GM23338 (cell line): Measurements from ENCODE around the gene EYS. TPM values are rescaled to one million over a fixed set of nuclear protein-coding genes. Genes with fewer than 3 reads are reported as not detected.

ENCODE experiments used
- ATAC-seq: fragments of 200-7000 bp; cut with Tn5 transposase; 3 replicates; pipeline ENCODE4 v1.9.1; 2020
- DNase-seq: peaks from one replicate; pipeline ENCODE4 v3.0.0-alpha.2; 2015; ENCODE audit warnings: low spot score
- H2AFZ ChIP-seq: fragments of 200-600 bp; sonication (generic); 2 replicates; pipeline ENCODE4 v1.8.0; 2016; ENCODE audit warnings: antibody characterized with exemption, mild to moderate bottlenecking, moderate library complexity
- H3F3A ChIP-seq: fragments of 200-600 bp; sonication (generic); replicated peaks from 2 replicates; pipeline ENCODE4 v1.8.0; 2017; ENCODE audit warnings: antibody characterized with exemption, mixed run types, low read depth
- H3K27ac ChIP-seq: fragments of 200-600 bp; sonication (generic); 2 replicates; pipeline ENCODE4 v1.6.1; 2016; ENCODE audit warnings: low read depth
- H3K27me3 ChIP-seq: fragments of 200-600 bp; sonication (generic); 2 replicates; pipeline ENCODE4 v1.8.0; 2016; ENCODE audit warnings: mild to moderate bottlenecking, mixed run types, moderate library complexity; ENCODE audit not compliant: insufficient read depth
- H3K36me3 ChIP-seq: fragments of 200-600 bp; sonication (generic); 2 replicates; pipeline ENCODE4 v1.8.0; 2016; ENCODE audit warnings: mild to moderate bottlenecking; ENCODE audit not compliant: insufficient read depth
- H3K4me1 ChIP-seq: fragments of 200-600 bp; sonication (generic); 2 replicates; pipeline ENCODE4 v1.8.0; 2016; ENCODE audit warnings: mild to moderate bottlenecking, moderate library complexity; ENCODE audit not compliant: insufficient read depth
- H3K4me2 ChIP-seq: fragments of 200-600 bp; sonication (generic); 2 replicates; pipeline ENCODE4 v1.7.1; 2017; ENCODE audit warnings: mixed run types
- H3K4me3 ChIP-seq: fragments of 200-600 bp; sonication (generic); 2 replicates; pipeline ENCODE4 v1.6.1; 2016; ENCODE audit warnings: mixed run types
- H3K79me2 ChIP-seq: fragments of 200-600 bp; sonication (generic); replicated peaks from 2 replicates; pipeline ENCODE4 v1.8.0; 2017; ENCODE audit warnings: mild to moderate bottlenecking; ENCODE audit not compliant: insufficient read depth
- H3K9me2 ChIP-seq: fragments of 200-600 bp; sonication (generic); 2 replicates; pipeline ENCODE4 v1.8.0; 2017; ENCODE audit not compliant: insufficient read depth
- H4K20me1 ChIP-seq: fragments of 200-600 bp; sonication (generic); replicated peaks from 2 replicates; pipeline ENCODE4 v1.8.0; 2017; ENCODE audit warnings: mild to moderate bottlenecking; ENCODE audit not compliant: insufficient read depth
- H3K27ac Mint-ChIP-seq: 2 replicates; pipeline ENCODE4 v1.8.0; 2020; ENCODE audit warnings: inconsistent platforms, mild to moderate bottlenecking, moderate library complexity, mixed read lengths
- H3K27me3 Mint-ChIP-seq: 3 replicates; pipeline ENCODE4 v1.8.0; 2022; ENCODE audit warnings: low read depth, mild to moderate bottlenecking, moderate library complexity, mixed read lengths, inconsistent platforms; ENCODE audit not compliant: insufficient read depth, poor library complexity
- H3K36me3 Mint-ChIP-seq: 3 replicates; pipeline ENCODE4 v1.8.0; 2021; ENCODE audit warnings: low read depth, mild to moderate bottlenecking, inconsistent platforms, moderate library complexity, mixed read lengths
- H3K4me1 Mint-ChIP-seq: 3 replicates; pipeline ENCODE4 v1.8.0; 2020; ENCODE audit warnings: mild to moderate bottlenecking, inconsistent platforms, mixed read lengths
- H3K4me3 Mint-ChIP-seq: 3 replicates; pipeline ENCODE4 v1.8.0; 2021; ENCODE audit warnings: moderate library complexity, mild to moderate bottlenecking, inconsistent platforms, mixed read lengths
- H3K9me3 Mint-ChIP-seq: 3 replicates; pipeline ENCODE4 v1.8.0; 2020; ENCODE audit warnings: moderate library complexity, mild to moderate bottlenecking, inconsistent platforms, mixed read lengths
- CREB1 ChIP-seq: fragments of 250-450 bp; sonication (Bioruptor Pico); IDR thresholded peaks from 2 replicates; pipeline ENCODE4 v1.5.0; 2020; ENCODE audit warnings: low read depth, mild to moderate bottlenecking, moderate library complexity
- CTCF ChIP-seq, 2 experiments: fragments of 200-600 bp in 1 of 2; sonication (generic) in 1 of 2; conservative IDR thresholded peaks; 2 replicates each; pipeline versions ENCODE4 v1.5.1 to v1.6.1; 2016 to 2017; ENCODE audit warnings: antibody characterized with exemption in 2 of 2, low read depth in 2 of 2, mild to moderate bottlenecking in 2 of 2, moderate library complexity in 1 of 2
- EZH2phosphoT487 ChIP-seq: fragments of 200-600 bp; sonication (generic); IDR thresholded peaks from one replicate; pipeline ENCODE4 v1.8.1; 2018; ENCODE audit warnings: antibody characterized with exemption; ENCODE audit not compliant: unreplicated experiment
- JUNB ChIP-seq: IDR thresholded peaks from one replicate; pipeline ENCODE4 v1.6.1; 2016; ENCODE audit warnings: antibody characterized with exemption; ENCODE audit not compliant: unreplicated experiment
- NANOG ChIP-seq: IDR thresholded peaks from 2 replicates; pipeline ENCODE4 v1.6.1; 2016; ENCODE audit warnings: antibody characterized with exemption, borderline replicate concordance
- REST ChIP-seq: IDR thresholded peaks from one replicate; pipeline ENCODE4 v1.6.1; 2018; ENCODE audit warnings: antibody characterized with exemption; ENCODE audit not compliant: unreplicated experiment
- STAT1 ChIP-seq: IDR thresholded peaks from one replicate; pipeline ENCODE4 v1.6.1; 2016; ENCODE audit warnings: antibody characterized with exemption; ENCODE audit not compliant: unreplicated experiment
- ZNF114 ChIP-seq: fragments of 250-450 bp; sonication (Bioruptor Pico); IDR thresholded peaks from 2 replicates; pipeline ENCODE4 v1.5.0; 2020; ENCODE audit warnings: mild to moderate bottlenecking, moderate library complexity
- polyA plus RNA-seq: library from polyadenylated mRNA; unstranded; fragments of >200 nt; fragmentation: Nextera tagmentation; extraction: Ambion mirVana; gene quantifications from 2 replicates; pipeline ENCODE4 v1.2.1, GENCODE V29; 2016
- total RNA-seq: library from RNA; depleted of rRNA; stranded (reverse); fragments of >200 nt; shearing (Covaris generic); gene quantifications from 2 replicates; pipeline ENCODE4 v1.2.3, GENCODE V29; 2014

EYS gene
- total and polyA plus RNA-seq, 2 experiments from 2014 or later = 0.38 to 0.52 TPM

- H3K4me3 ChIP-seq = no peak overlapping the region
- no peak overlapping the region for H3K27ac Mint-ChIP-seq
- ATAC-seq = no peak
- H3K36me3 ChIP-seq = no peaks in the 10 kb centered on the region
- no peak for TF ChIP-seq STAT1
- no peak for TF ChIP-seq CTCF (conservative IDR thresholded peaks at IDR 0.05; ENCODE audit: low read depth in 2 of 2)
- no peak for TF ChIP-seq EZH2phosphoT487
- no peak for TF ChIP-seq NANOG
- no peak overlapping the region for H3K27ac ChIP-seq
- no peaks in the 10 kb centered on the region for H4K20me1 ChIP-seq
- no peak overlapping the region for H3K4me3 Mint-ChIP-seq
- peaks cover 6% of the 10 kb centered on the region for H3K4me1 Mint-ChIP-seq
- peaks cover 2% of the 10 kb centered on the region for H3K27me3 Mint-ChIP-seq
- H3F3A ChIP-seq = no peaks in the 10 kb centered on the region
- peaks cover 8% of the 10 kb centered on the region; the same call in 1 of the 2 replicates for H3K4me1 ChIP-seq
- peaks cover 2% of the 10 kb centered on the region; the same call in 2 of the 3 replicates for H3K9me3 Mint-ChIP-seq
- H3K36me3 Mint-ChIP-seq = peaks cover 2% of the 10 kb centered on the region
- no peaks in the 10 kb centered on the region for H3K9me2 ChIP-seq
- no peaks in the 10 kb centered on the region for H3K79me2 ChIP-seq
- H2AFZ ChIP-seq = no peak overlapping the region
- no peaks in the 10 kb centered on the region for H3K27me3 ChIP-seq
- no peak for DNase-seq
- no peak overlapping the region for H3K4me2 ChIP-seq
These were observed 1767.0 kb downstream of the EYS start for GRCh38 chr6:63940056-63940455.

GRCh38 chr6:63936399-63936798, 1770.6 kb downstream of the EYS start:
- no peaks in the 10 kb centered on the region for H3K36me3 Mint-ChIP-seq
- TF ChIP-seq CREB1 (CRISPR knock-in tag) = no peak
- TF ChIP-seq ZNF114 (CRISPR knock-in tag) = no peak
- TF ChIP-seq REST = no peak
- no peak for TF ChIP-seq STAT1
- TF ChIP-seq JUNB = no peak
- no peak overlapping the region for H3K4me3 Mint-ChIP-seq
- Histone ChIP-seq H4K20me1 (no peaks in the 10 kb centered on the region), H3K9me2 (no peaks in the 10 kb centered on the region), H3F3A (no peaks in the 10 kb centered on the region), H3K36me3 (no peaks in the 10 kb centered on the region), H3K27ac (no peak overlapping the region), H3K4me2 (no peak overlapping the region), H3K79me2 (no peaks in the 10 kb centered on the region), H2AFZ (no peak overlapping the region), H3K4me3 (no peak overlapping the region), H3K27me3 (no peaks in the 10 kb centered on the region), H3K4me1 (no peaks in the 10 kb centered on the region)
- no peaks in the 10 kb centered on the region; the same call in 2 of the 3 replicates for H3K4me1 Mint-ChIP-seq
- H3K27me3 Mint-ChIP-seq = peaks cover 2% of the 10 kb centered on the region
- no peak overlapping the region for H3K27ac Mint-ChIP-seq
- DNase-seq (no peak), ATAC-seq (no peak)
- no peaks in the 10 kb centered on the region; the same call in 2 of the 3 replicates for H3K9me3 Mint-ChIP-seq
